ENCODE measurements around the gene RNFT1.

DNA sequence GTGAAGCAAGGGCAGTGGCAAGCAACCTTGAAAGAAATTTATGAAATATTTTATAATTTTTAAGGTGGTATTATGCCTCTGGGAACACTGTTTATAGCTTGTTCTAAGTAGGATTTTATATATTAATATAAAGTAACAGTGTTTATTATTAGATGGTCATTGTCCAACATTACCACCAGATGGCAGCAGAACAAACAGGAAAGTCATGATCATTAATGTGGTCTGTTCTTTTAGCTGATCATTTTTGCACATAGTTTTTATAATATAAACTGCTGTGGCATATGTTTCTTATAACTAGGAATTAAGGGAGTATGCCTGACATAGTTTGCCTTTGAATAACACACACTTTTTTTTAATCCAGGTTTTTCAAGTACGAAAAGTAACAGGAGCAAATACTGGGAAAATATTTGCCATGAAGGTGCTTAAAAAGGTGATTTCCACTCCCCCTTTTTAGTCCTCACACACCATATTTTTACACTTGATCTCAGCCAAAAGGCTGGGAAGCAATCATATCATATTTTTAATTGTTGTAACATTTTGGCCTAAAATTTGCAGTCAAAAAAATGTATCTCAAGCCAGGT is 50.2 kb downstream of the RNFT1 start:
- TF ChIP-seq CTCF (IDR thresholded peaks at IDR 0.05) = peak; percentile 15 to 78 (median 70)
- no peak for TF ChIP-seq POLR2A (IDR thresholded peaks at IDR 0.05)
- no peak for TF ChIP-seq POLR2AphosphoS5 (IDR thresholded peaks at IDR 0.05)

All from prostate gland (tissue), 2 donors.